OCI-M2 (cell line): ENCODE data around the gene TXNRD2.

ENCODE experiments used
- DNase-seq: peaks from one replicate; lab custom pipeline; 2025; ENCODE audit not compliant: unreplicated experiment; lab: John Stamatoyannopoulos, UW

Gene TXNRD2

DNA sequence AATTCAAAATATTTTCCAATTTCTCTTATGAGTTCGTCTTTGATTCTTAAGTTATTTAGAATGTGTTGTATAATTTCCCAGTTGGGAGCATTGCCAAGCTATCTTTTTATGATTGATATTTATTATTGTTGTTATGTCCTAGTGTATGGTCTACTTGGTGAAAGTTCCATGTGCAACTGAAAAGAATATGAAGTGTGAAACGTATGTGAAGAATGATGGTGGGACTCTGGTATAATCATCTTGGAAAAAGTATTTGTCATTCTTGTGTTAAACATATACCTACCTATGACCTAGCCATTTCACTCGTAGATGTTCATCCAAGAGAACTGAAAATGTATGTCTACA lies 75.0 kb downstream of the TXNRD2 start:
- no peak for DNase-seq

DNA sequence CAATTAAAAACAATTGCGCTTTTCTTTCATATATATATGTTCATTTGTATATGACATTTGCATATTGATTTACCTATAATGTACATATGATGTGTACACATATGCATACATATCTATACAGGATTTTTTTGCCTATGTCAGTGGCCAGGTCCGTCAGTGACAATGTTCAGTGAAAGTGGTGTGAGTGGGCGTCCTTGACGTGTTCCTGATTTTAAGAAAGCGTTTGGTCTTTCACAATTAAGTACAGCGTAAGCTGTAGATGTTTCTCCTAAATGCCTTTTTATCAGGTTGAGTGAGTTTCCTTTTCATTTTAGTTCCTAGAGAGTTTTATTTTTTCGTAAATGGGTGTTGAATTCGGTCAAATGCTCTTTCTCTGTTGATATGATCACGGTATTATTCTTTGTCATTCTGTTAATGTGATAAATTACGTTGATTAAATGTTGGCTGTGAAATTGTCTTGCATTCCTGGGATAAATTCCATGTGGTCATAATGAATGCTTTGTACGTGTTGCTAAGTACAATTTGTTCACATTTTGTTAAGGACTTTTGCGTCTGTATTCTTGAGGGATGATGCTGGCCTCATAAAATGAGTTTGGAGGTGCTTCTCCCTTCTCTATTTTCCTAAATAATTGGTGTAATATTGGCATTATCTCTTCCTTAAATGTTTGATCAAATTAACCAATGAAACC lies 76.3 kb downstream of the TXNRD2 start:
- no peak for DNase-seq

DNA sequence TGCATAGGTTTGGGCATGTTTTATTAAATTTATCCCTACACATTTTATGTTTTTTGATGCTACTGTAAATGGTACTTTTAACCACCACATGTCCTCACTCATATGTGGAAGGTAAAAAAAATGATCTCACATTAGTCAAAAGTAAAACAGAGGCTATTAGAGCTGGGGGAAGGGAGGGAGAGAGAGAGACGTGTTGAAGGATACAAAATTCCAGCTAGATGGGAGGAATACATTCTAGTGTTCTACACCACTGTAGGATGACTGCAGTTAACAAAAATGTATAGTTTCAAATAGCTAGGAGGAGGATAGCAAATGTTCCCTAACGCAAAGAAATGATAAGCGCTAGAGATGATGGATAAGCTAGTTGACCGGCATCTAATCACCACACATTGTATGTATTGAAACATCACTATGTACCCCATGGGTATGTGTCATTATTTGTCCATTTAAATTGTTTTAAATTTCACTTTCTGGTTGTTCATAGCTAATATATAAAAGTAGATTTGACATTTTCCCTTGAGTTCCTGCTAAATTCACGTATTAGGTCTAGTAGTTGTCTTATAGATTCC lies 77.0 kb downstream of the TXNRD2 start:
- DNase-seq = no peak

DNA sequence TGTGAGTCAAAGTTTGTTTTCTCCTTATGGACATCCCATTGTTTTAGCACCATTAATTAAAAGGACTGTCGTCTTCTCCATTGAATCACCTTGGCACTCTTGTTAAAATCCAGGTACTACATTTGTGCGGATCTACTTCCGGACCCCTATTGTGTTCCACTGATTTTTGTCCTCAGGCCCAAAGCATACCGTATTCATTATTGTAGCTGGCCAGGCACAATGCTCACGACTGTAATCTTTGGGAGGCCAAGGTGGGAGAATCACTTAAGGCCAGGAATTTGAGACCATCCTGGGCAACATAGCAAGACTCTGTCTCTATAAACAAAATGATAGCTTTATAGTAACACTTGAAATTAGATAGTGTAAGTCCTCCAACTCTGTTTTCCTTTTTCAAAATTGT lies 78.0 kb downstream of the TXNRD2 start:
- DNase-seq = no peak

DNA sequence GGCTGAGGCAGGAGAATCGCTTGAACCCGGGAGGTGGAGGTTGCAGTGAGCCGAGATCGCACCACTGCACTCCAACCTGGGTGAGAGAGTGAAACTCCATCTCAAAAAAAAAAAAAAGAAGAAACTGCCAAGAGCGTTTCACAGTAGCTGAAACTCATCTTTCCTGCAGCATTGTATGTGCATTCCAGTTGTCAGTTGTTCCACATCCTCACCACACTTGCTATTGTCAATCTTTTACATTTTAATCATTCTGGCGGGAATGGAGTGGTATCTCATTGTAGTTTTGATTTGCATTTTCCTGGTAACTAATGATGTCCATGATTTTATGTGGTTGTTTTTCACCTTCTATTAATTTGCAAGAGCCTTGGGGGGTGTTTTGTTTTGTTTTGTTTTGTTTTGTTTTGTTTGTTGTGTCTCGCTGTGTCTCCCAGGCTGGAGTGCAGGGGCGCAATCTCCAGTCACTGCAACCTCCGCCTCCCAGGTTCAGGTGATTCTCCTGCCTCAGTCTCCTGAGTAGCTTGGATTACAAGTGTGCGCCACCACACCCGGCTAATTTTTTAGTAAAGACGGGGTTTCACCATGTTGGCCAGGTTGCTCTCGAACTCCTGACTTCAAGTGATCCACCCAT lies 78.9 kb downstream of the TXNRD2 start:
- no peak for DNase-seq

DNA sequence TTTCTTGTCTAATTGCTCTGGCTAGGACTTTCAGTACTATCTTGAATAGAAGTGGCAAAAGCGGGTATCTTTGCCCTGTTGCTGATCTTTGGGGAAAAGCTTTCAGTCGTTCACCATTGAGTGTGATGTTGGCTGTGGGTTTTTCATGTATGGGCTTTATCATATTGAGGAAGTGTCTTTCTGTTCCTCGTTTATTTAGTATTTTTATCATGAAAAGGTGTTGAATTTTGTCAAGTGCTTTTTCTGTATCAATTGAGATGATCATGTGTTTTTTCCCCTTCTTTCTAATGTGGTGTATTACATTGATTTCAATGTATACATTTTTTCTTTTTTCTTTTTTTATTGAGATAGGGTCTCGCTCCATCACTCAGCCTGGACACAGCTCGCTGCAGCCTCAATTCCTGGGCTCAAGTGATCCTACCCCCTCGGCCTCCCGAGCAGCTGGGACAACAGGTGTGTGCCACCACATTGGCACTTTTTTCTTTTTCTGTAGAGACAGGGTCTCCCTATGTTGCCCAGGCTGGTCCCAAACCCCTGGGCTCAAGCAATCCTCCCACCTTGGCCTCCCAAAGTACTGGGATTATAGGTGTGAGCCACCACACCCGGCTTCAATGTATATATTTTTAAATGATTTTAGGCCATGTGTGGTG lies 81.6 kb downstream of the TXNRD2 start:
- no peak for DNase-seq

DNA sequence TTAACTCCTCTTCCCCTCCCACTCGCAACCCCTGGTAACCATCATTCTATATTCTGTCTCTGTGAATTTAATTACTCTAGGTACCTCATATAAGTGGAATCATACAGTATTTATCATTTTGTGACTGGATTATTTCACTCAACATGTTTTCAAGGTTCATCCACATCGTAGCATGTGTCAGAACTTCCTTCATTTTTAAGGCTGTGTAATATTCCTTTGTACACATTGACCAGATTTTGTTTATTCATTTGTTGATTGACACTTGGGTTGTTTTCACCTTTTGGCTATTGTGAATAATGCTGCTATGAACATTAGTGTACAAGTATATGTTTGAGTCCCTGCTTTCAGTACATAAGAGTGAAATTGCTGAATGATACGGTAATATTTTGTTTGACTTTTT lies 84.2 kb downstream of the TXNRD2 start:
- DNase-seq = no peak

DNA sequence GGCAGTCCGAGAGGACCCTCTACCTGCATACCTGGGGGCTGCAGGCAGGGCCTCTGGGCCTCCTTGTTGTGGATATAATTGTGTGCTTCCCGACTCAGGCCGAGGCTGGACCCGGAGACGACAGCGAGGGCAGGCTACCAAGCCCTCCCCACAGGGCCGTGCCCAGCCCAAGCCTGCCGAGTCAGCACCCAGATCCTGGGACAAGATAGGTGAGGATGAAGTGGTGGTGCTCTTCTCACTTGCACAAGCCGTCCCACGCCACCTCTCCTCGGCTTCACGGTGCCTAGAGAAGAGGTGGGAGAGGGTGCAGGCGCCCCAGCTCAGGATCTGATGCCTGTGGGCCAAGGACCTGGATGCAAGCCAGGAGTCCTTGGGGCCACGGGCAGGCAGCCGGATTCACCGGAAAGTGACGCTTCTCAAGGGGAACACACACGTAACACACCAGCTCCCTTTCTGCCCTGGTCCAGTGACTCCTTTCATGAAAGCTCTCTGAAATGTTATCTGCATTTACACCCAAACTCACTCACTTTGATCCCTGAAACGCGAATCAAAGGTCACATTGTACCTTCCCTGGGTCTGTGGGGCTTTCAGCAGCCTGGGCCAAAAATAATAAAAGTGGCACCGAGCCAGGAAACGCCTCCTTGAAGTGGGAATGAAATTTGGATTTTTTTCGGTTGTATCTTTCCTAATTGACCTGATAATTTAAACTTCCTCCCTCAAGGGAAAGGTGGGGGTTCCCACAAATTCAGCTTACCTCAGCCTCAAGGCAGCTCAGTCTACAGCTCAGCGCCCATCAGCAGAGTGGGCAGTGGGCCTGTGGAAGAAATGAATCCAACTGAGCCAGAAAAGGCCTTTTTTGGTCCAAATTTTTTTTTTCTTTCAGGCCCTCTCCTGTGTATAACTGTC lies 85.9 kb downstream of the TXNRD2 start:
- DNase-seq = no peak

DNA sequence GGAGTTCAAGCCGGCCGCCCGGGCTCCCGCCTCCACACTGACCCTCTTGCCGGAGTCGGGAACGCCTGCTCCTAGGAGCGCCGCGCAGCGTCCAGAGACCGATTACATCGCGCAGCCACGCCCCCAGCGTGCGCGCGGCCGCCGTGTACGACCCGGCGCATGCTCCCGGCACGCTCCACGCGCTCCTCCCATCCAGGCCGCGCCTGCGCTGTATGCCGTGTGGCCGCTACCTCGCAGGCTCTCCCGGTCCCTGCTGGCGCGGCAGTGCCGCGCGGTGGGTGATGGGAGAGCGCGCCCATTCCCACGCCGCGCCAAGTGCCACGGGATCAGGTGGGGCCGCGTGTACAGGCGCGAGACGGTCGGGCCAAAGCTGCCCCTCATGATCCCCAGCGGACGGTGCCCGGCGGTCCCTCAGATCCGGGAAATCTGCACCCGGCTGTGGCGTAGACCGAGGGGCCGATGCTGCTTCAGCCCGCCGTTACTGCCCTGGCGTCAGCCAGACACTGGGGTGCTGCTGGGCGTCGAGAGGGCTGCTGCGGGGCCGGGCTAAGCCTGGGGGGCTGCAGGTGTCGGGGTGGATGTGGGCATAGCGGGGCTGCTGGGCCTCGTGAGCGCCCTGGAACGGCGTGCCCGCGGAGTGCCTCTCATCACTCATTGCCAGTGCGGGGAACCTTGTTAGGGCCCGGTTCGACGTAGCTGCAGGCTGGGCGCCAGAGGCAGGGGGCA lies 86.7 kb downstream of the TXNRD2 start, which contains the start of the genes GNB1L and RTL10:
TSS of gene GNB1L (minus strand) at position 97 of the 726 bp plus-strand sequence. CDS start 33,519 bp downstream, outside the sequence.
TSS of gene RTL10 (minus strand) at position 97 of the 726 bp plus-strand sequence. CDS start 2,613 bp downstream, outside the sequence.
- DNase-seq = peak; percentile 51

DNA sequence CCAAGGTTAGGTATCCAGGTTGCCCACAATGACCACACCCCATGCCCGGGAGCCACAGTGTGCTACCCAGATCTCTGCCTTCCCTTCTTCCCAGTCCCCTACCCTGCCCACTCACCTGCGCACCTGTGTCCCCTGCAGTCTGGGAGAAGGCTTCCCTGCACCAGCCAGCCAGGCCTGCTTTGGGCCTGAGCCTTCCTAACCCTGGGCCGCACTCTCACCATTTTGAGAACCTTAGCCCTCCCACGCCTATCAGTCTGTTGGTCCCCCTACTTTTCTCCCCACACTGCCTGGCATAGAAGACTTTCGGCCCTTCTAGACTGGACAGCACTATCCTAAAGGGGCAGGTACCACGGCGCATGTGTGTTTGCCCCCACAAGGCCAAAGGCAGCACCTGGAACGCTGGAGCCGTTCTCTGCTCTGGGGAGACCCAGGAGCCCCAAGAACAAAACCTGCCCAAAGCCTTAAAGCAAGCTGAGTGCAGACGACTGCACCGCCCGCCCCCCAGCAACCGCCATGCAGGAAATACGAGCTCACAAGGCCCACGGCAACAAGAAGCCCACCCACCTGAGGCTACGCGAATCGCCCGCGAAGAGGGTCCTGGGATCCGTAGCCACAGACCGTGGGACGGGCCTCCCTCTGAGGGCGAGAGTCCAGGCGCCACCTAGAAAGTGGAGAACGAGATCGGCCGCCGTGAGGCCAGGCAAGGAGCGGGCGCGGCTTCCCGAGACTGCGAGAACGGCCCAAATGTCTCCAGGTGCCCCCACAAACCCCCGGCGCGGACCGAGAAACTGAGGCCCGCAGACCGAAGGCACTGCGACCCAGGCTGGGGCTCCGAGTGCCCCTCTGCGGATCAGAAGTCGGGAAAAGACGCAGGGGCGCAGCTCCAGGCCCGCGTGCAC lies 87.5 kb downstream of the TXNRD2 start:
- DNase-seq = no peak

DNA sequence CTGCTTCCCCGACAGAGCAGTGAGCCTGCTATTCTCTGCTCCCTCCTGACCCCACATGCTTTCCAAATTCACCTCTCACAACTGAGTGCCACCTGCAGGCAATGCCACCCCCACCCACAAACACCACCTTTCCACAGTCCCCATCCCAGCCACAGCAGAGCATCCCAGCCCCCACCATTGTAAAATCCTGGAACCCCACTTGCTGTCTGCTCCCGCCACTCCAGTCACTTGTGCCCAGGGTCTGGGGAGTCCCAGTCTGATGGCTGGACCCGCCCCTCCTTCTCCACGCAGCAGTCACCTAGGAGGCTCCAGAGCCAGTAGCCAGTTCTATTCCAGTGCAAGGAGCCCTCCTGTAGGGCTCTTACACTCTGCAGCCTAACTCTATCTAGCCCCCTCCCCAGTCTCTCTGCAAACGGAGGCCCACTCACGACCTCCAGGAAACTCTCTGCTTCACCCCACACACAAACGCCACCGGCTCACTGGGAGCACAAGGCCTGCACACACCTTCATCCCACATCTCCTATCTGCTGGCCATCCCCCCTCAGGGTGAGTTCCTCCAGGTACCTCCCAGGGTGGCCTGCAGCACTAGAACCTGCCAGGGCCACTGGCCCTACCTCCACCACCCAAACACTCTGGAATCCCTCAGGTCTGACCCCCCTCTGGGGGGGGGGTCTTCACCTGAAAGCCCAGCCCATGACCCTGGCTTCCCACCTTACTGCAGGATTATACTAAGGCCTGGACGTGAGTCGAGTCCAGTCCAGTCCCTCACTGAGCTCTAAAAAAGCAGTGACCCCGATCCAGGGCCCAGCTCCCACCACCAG lies 88.3 kb downstream of the TXNRD2 start:
- no peak for DNase-seq

DNA sequence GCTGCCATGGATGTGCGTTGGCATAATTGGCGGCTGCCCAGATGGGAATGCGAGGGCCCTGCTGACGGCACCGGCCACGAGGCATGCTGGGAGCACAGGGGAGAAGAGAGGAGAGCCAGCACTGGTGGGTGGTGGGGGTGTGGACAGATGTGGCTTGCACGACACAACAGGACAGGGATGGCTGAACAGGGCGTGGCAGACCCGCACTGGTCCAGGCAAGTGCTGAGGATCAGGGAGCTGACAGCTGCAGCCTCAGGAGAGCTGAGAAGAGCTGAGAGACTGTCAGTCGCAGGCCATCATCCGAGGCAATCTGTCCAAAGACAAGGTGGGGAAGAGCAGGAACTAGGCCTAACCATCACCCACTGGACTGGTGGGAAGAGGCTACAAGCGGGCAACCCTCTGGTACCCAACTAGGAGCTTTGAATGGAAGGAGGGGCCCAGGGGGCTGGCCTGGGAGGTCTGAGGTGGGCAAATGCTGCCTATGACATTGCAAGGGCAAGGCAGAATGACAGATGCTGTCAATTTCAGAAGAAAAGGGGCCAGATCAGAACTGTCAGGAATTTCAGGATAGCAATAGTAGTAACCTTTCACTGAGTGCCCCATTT lies 89.3 kb downstream of the TXNRD2 start:
- DNase-seq = no peak

DNA sequence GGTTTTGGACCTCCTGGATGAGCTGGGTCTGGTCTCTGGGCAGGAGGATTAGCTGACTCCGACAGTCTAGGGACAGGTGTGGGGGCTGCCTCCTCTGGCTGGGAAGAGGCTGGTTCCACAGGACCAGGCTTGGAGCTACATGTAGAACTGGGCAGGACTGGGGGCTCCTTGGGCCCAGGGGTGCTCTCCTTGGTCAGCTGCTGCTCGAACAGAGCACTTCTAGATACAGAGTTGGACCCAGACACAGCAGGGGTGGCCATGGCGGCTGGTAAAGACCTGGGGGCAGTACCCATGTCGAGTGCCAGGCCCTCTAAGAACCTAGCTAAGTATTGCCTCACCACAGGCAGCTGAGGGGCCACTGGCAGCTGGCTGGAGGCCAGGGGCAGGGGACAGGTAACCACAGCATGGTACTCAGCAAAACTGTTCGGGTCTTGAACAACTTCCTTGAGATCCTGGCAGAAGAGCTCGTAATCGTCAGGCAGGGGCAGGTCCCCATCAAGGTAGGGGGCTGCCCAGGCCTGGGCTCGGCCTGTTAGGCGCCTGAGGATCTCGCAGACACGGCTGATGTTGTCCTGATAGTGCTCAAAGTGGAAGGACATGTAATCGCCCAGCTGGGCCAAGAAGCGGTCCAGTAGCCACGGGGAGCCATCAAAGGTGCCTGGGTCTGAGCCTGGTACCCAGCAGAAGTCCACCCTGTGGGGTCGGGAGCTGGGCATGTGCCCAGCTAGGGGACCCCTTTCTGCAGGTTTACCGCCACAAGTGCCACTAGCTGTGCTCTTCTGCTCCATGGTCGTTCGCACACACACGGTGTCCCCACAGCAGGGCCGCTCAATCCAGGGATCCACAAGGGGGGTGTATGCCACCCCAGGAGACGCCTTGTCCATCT lies 90.1 kb downstream of the TXNRD2 start:
- DNase-seq = no peak

DNA sequence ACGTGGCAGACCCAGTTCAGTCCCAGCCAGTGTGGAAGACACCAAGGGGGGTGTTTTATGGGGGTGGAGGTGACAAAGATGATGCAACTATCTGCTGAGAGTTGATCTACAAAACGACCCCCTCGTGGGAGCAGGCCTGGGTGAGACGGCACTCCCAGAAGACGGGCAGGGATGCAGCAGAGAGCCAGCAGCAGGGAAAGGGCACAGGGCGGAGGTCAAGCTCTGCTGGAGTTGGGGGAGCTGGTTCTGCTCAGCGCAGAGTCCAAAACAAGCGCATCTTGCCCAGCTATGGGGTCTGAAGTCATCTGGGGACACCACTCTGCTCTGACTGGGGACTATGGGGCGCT lies 90.9 kb downstream of the TXNRD2 start:
- DNase-seq = no peak

DNA sequence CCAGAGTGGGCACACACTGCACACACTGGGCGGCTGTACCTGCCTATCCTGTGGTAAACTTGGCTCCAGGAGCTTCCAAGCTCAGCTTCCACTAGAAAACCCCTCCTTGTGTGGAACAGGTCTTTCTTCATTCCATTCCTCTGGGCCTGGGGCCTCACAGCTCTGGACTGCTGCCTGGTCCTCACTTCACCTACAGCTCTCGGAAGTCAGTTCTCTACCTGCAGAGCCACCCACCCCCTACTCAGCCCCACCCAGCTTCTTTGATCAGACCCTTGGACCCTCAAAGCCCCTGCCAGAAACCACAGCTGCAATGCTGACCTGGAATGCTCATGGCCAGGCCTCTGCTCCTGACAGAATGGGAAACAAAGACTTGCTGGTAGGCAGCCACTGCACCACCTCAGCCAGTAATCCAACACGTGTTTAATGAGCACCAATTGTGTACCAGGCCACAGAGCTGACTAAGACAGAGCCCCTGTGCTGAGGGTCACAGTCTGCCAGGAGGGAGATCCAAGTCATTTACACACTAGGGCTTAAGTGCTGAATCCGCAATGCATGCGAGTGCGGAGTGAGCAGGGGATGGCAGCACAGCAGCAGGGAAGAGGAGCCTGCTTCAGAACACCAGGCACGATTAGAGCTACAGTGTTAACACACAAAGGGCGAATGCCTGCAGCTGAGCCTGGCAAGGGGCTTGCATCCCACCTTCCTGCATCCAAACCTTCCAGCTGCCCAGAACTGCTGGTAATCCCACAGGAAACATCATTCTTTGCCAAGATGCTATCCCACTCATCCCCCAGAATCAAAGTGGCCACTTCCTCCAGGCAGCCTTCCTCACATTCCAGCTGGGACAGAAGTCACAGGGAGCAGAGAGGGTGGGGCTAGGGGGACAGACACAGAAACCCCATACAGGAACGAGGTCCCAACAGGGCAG lies 91.5 kb downstream of the TXNRD2 start:
- no peak for DNase-seq
